ENCODE results near the gene CMPK2. TPM values are rescaled to one million over a fixed set of nuclear protein-coding genes. Genes with fewer than 3 reads are reported as not detected.

CMPK2 gene
- total and polyA plus RNA-seq, 8 donors, result 1.7 to 4.3 (median 3.3) TPM

DNA sequence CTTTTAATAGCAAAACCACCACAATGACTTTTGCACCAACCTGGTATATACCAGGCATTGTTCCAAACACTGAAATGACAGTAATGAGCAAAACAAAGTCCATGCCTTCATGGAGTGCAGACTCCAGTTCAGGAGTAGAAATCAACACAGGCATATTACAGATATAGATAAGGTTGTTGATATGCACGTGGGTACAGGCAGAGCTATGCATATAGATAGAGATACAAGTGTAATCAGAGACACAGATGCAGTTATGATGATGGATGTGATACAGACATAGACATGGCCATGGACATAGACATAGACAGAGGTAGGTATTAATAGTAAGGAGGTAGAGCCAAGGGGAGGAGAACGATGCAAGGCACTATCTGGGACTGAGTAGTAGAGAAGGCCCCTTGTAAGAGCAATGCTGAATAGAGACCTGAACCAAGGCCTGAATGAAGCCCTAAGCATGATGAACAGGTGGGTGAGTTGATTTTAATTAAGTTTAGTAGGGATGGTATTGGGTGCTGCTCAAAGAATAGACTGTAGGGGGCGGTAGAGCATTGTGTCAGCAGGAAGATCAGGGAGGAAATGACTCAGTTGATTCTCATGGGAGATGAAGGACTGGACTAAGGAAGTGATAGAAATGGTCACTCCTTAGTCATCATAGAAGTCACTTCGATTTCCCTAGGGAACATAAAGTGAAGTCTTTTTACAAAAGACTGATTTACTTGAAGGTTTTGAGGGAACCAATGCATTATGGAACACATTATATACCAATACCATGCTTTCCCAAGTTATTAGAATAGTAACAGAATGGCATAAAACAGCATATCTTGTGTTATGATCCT is 39.4 kb downstream of the CMPK2 start:
- intact Hi-C loops (cut with DNase I), result no loop called here
- Histone ChIP-seq H3K4me3 (no peak overlapping the region), H3K9me3 (no peaks in the 10 kb centered on the region), H3K4me1 (no peaks in the 10 kb centered on the region), H3K36me3 (no peaks in the 10 kb centered on the region), H3K27me3 (no peaks in the 10 kb centered on the region), H3K27ac (no peak overlapping the region)
- peak in 3 of 4 donors; percentile 74 to 75 (median 75) for ATAC-seq
- no peak for DNase-seq
- 27 to 49% methylated on average over 4 of the region's 4 CpGs for whole genome bisulfite sequencing, 2 donors
- TF ChIP-seq, protein P1, sequence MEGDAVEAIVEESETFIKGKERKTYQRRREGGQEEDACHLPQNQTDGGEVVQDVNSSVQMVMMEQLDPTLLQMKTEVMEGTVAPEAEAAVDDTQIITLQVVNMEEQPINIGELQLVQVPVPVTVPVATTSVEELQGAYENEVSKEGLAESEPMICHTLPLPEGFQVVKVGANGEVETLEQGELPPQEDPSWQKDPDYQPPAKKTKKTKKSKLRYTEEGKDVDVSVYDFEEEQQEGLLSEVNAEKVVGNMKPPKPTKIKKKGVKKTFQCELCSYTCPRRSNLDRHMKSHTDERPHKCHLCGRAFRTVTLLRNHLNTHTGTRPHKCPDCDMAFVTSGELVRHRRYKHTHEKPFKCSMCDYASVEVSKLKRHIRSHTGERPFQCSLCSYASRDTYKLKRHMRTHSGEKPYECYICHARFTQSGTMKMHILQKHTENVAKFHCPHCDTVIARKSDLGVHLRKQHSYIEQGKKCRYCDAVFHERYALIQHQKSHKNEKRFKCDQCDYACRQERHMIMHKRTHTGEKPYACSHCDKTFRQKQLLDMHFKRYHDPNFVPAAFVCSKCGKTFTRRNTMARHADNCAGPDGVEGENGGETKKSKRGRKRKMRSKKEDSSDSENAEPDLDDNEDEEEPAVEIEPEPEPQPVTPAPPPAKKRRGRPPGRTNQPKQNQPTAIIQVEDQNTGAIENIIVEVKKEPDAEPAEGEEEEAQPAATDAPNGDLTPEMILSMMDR (IDR thresholded peaks at IDR 0.05), result peak in 3 of 4 donors; percentile 25 to 31 (median 30)
- FAIRE-seq, result no peak

DNA sequence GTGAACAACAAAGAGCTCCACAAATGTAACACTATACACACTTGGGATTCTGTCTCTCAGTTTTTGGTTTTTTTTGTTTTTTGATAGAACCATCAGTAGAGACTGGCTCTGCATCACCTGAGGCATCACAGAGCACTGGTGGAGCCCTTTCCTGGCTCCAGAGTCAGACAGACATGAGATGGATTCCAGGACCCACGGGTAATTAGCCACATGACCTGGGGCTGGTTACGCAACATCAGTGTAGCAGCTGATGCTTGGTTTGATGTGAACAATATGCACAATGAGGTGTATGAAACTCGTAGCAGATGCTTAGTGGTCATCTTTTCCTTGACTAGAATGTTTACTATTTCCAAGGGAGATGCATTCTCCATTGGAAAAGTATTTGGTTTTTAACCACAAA is 40.7 kb downstream of the CMPK2 start:
- FAIRE-seq (no peak), ATAC-seq (peak in 1 of 4 donors; percentile 23), DNase-seq (no peak)
- Histone ChIP-seq H3K4me3 (no peak overlapping the region), H3K36me3 (no peaks in the 10 kb centered on the region), H3K4me1 (no peaks in the 10 kb centered on the region), H3K9me3 (no peaks in the 10 kb centered on the region), H3K27ac (no peak overlapping the region), H3K27me3 (no peaks in the 10 kb centered on the region)
- WGBS, 2 donors, result 51 to 54% methylated on average over 3 of the region's 3 CpGs
- intact Hi-C loops (cut with DNase I), result no loop called here
- TF ChIP-seq, protein P1 (IDR thresholded peaks at IDR 0.05), result no peak

DNA sequence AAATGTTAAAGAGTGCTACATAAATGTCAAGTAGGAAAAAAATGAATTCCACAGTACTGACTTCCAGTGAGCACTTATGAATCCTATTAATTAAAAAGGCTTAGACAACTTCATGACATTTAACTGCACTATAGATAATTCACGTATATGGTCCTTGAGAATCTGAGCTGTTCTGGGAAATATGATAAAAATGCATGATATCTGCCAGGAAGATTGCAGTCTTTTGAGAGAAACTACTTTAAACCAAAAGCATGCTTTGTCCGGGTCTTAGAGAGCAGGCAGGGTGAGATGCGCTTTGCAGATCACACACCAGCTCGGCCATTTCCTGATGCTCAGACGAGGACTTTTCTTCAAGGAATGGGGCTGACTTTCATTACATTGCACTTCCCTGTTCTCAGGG is 42.6 kb downstream of the CMPK2 start:
- H3K27me3 ChIP-seq, result no peaks in the 10 kb centered on the region

DNA sequence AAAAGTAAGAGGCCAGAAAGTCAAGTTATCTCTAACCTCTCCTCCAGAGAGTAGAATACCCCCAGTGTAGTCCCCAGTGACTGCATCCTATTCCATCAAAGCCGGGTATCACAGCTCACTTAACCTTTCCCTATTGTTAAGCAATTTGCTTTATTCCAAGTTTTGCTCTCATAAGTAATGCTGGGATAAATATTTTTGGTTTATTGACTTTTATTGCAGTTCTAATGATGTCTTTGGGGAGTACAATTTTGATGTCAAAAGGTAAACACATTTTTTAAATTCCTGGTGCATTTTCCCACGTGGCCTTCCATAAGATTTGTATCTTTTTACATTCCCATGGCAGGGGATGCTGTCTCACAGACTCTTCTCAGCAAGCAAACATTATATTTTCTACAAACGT is 43.3 kb downstream of the CMPK2 start:
- FAIRE-seq, result no peak
- ATAC-seq, result no peak
- TF ChIP-seq, protein P1 (IDR thresholded peaks at IDR 0.05), result no peak
- Histone ChIP-seq H3K27me3 (no peaks in the 10 kb centered on the region), H3K9me3 (no peaks in the 10 kb centered on the region), H3K4me3 (no peak overlapping the region), H3K4me1 (no peaks in the 10 kb centered on the region), H3K36me3 (no peaks in the 10 kb centered on the region), H3K27ac (no peak overlapping the region)
- WGBS, 2 donors, result 20 to 26% methylated on average over 3 of the region's 3 CpGs
- no peak for DNase-seq
- intact Hi-C loops (cut with DNase I), result no loop called here

More for the DNA sequence above, 42.6 kb downstream of the CMPK2 start:
- intact Hi-C loops (cut with DNase I), result no loop called here
- no peak overlapping the region for H3K27ac ChIP-seq
- no peak for DNase-seq
- H3K9me3 ChIP-seq, result no peaks in the 10 kb centered on the region
- no peak overlapping the region for H3K4me3 ChIP-seq
- no peak for FAIRE-seq
- no peaks in the 10 kb centered on the region for H3K4me1 ChIP-seq
- no peaks in the 10 kb centered on the region for H3K36me3 ChIP-seq
- TF ChIP-seq, protein P1 (IDR thresholded peaks at IDR 0.05), result no peak
- no peak for ATAC-seq
- WGBS, 2 donors, result 50 to 52% methylated on average over 5 of the region's 5 CpGs

All from pancreas (tissue), 10 donors.